Measurements from ENCODE around the gene SPTBN1. TPM values are rescaled to one million over a fixed set of nuclear protein-coding genes. Genes with fewer than 3 reads are reported as not detected.
A peak's percentile ranks its signal among the peaks of the same experiment; 100 is the strongest.

Gene SPTBN1
- total RNA-seq, 3 donors from 2014 or later (not counting 1 experiment from before 2014, with no cell fraction given): 65.7 to 142 (median 68.3) TPM

GRCh38 chr2:54709336-54709809 is 253.2 kb downstream of the SPTBN1 start:
- no peaks in the 10 kb centered on the region for H3K9me3 ChIP-seq (ENCODE audit: control insufficient read depth, insufficient read depth, low read length)
- intact Hi-C loops (cut with micrococcal nuclease): no loop called here
- H3K36me3 Mint-ChIP-seq: no peaks in the 10 kb centered on the region
- peaks cover 24% of the 10 kb centered on the region for H3K27me3 ChIP-seq (ENCODE audit: control insufficient read depth, insufficient read depth, low read length)
- DNase-seq (peak in 1 of 2 donors; percentile 19), ATAC-seq (peak in 2 of 3 donors; percentile 18 to 46)
- no peaks in the 10 kb centered on the region for H3K36me3 ChIP-seq (ENCODE audit: control insufficient read depth, insufficient read depth, low read length)
- H3K4me1 ChIP-seq (ENCODE audit: control insufficient read depth, insufficient read depth, low read length): peaks cover 13% of the 10 kb centered on the region
- peak overlapping the region; percentile 16 for H3K4me3 ChIP-seq (ENCODE audit: low read length)
- no peak overlapping the region for H3K4me3 Mint-ChIP-seq
- peaks cover 0 to 5% of the 10 kb centered on the region in 2 donors for H3K4me1 Mint-ChIP-seq
- no peaks in the 10 kb centered on the region for H3K9me3 Mint-ChIP-seq
- TF ChIP-seq CTCF (IDR thresholded peaks at IDR 0.05): no peak
- no peak overlapping the region for H3K27ac ChIP-seq (ENCODE audit: low read length)
- H3K27me3 Mint-ChIP-seq (ENCODE audit: low read depth in 2 of 2): peaks cover 29 to 32% of the 10 kb centered on the region in 2 donors
- WGBS (ENCODE audit: insufficient coverage): 18% methylated on average over 18 of the region's 18 CpGs
- no peak overlapping the region for H3K27ac Mint-ChIP-seq

- Histone ChIP-seq H3K4me1 (ENCODE audit: control insufficient read depth, insufficient read depth, low read length) (peaks cover 13% of the 10 kb centered on the region), H3K36me3 (ENCODE audit: control insufficient read depth, insufficient read depth, low read length) (no peaks in the 10 kb centered on the region), H3K4me3 (ENCODE audit: low read length) (no peak overlapping the region), H3K27ac (ENCODE audit: low read length) (no peak overlapping the region), H3K9me3 (ENCODE audit: control insufficient read depth, insufficient read depth, low read length) (no peaks in the 10 kb centered on the region), H3K27me3 (ENCODE audit: control insufficient read depth, insufficient read depth, low read length) (peaks cover 24% of the 10 kb centered on the region)
- Mint-ChIP-seq H3K27ac (no peak overlapping the region), H3K36me3 (no peaks in the 10 kb centered on the region), H3K27me3 (ENCODE audit: low read depth in 2 of 2) (peaks cover 29 to 40% of the 10 kb centered on the region in 2 donors), H3K9me3 (no peaks in the 10 kb centered on the region), H3K4me3 (no peak overlapping the region), H3K4me1 (peaks cover 0 to 5% of the 10 kb centered on the region in 2 donors)
- intact Hi-C loops (cut with micrococcal nuclease): no loop called here
- no peak for TF ChIP-seq CTCF (IDR thresholded peaks at IDR 0.05)
- DNase-seq: no peak
- WGBS (ENCODE audit: insufficient coverage): 91% methylated on average over 10 of the region's 10 CpGs
- no peak for ATAC-seq
Observed at GRCh38 chr2:54710216-54710615, 254.1 kb downstream of the SPTBN1 start.

GRCh38 chr2:54712516-54712915 is 256.4 kb downstream of the SPTBN1 start:
- TF ChIP-seq CTCF (IDR thresholded peaks at IDR 0.05): no peak
- no peaks in the 10 kb centered on the region for H3K9me3 ChIP-seq (ENCODE audit: control insufficient read depth, insufficient read depth, low read length)
- intact Hi-C loops (cut with micrococcal nuclease): no loop called here
- H3K4me1 Mint-ChIP-seq: peaks cover 0 to 5% of the 10 kb centered on the region in 2 donors
- H3K9me3 Mint-ChIP-seq: no peaks in the 10 kb centered on the region
- peaks cover 23% of the 10 kb centered on the region for H3K27me3 ChIP-seq (ENCODE audit: control insufficient read depth, insufficient read depth, low read length)
- H3K36me3 ChIP-seq (ENCODE audit: control insufficient read depth, insufficient read depth, low read length): no peaks in the 10 kb centered on the region
- peaks cover 13% of the 10 kb centered on the region for H3K4me1 ChIP-seq (ENCODE audit: control insufficient read depth, insufficient read depth, low read length)
- DNase-seq: no peak
- peaks cover 34 to 45% of the 10 kb centered on the region in 2 donors for H3K27me3 Mint-ChIP-seq (ENCODE audit: low read depth in 2 of 2)
- H3K27ac Mint-ChIP-seq: no peak overlapping the region
- no peak overlapping the region for H3K27ac ChIP-seq (ENCODE audit: low read length)
- no peak overlapping the region for H3K4me3 Mint-ChIP-seq
- no peak for ATAC-seq
- 96% methylated on average over 6 of the region's 6 CpGs for WGBS (ENCODE audit: insufficient coverage)
- no peak overlapping the region for H3K4me3 ChIP-seq (ENCODE audit: low read length)
- H3K36me3 Mint-ChIP-seq: no peaks in the 10 kb centered on the region

DNA sequence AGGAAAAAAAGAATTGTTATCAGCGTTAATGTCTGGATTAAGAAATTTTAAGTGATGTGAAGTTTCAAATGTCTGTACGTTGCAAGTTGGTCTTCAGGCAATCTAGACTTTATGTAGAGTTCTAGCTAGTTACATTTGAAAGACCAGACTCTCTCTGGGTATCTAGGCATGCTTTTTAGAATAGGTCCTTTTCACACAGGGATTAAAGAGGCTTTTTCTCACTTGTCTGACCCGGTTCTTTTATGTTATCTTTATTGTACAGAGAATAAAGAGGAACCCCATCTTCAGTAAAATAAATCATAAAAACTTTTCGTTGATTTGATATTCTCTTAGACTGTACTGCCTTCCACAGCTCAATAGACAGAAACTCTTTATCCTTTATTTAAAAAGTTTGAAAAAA is 258.9 kb downstream of the SPTBN1 start:
- no peak overlapping the region for H3K27ac ChIP-seq (ENCODE audit: low read length)
- H3K27me3 ChIP-seq (ENCODE audit: control insufficient read depth, insufficient read depth, low read length): peaks cover 5% of the 10 kb centered on the region
- H3K9me3 Mint-ChIP-seq: no peaks in the 10 kb centered on the region
- no peak overlapping the region for H3K27ac Mint-ChIP-seq
- ATAC-seq (no peak), DNase-seq (no peak)
- no peaks in the 10 kb centered on the region for H3K36me3 Mint-ChIP-seq
- H3K4me3 ChIP-seq (ENCODE audit: low read length): no peak overlapping the region
- 87% methylated on average over 2 of the region's 4 CpGs for WGBS (ENCODE audit: insufficient coverage)
- H3K36me3 ChIP-seq (ENCODE audit: control insufficient read depth, insufficient read depth, low read length): no peaks in the 10 kb centered on the region
- TF ChIP-seq CTCF (IDR thresholded peaks at IDR 0.05): no peak
- H3K4me3 Mint-ChIP-seq: no peak overlapping the region
- no peaks in the 10 kb centered on the region for H3K4me1 ChIP-seq (ENCODE audit: control insufficient read depth, insufficient read depth, low read length)
- H3K4me1 Mint-ChIP-seq: no peaks in the 10 kb centered on the region
- peaks cover 38 to 51% of the 10 kb centered on the region in 2 donors for H3K27me3 Mint-ChIP-seq (ENCODE audit: low read depth in 2 of 2)
- no peaks in the 10 kb centered on the region for H3K9me3 ChIP-seq (ENCODE audit: control insufficient read depth, insufficient read depth, low read length)
- intact Hi-C loops (cut with micrococcal nuclease): no loop called here

All from natural killer cell (primary cell).